Endothelial cell of umbilical vein (primary cell): Measurements from ENCODE around the gene ARHGEF28. TPM values are rescaled to one million over a fixed set of nuclear protein-coding genes. Genes with fewer than 3 reads are reported as not detected.

ENCODE experiments used
- BruUV-seq: library from RNA; stranded (reverse); fragments of 400-500 nt; replicated peaks from 2 replicates; lab custom pipeline; 2021; lab: Mats Ljungman, UMichigan
- CTCF ChIA-PET: fragments of 300-600, 350-600 bp; sonication (Branson Sonifier 250); formaldehyde crosslinking; loops from one replicate; lab custom pipeline; 2021; ENCODE audit warnings: antibody characterized with exemption, inconsistent platforms; lab: Charles Lee
- POLR2A ChIA-PET: fragments of 300-600, 350-600 bp; sonication (Branson Sonifier 250); formaldehyde crosslinking; loops from one replicate; lab custom pipeline; 2021; ENCODE audit warnings: antibody characterized with exemption, inconsistent platforms; lab: Charles Lee
- DNase-seq: peaks from one replicate; pipeline ENCODE4 v3.0.0-alpha.2; 2011; ENCODE audit warnings: low read depth, low spot score
- FAIRE-seq: peaks from 2 replicates; lab custom pipeline; 2011; peaks lifted over from hg19 to GRCh38; lab: Jason Lieb, UNC
- H2AFZ ChIP-seq: 2 replicates; pipeline ENCODE4 v1.6.0; 2012; ENCODE audit warnings: low read depth, low read length, control low read depth, inconsistent platforms
- H3K27ac ChIP-seq: 2 replicates; pipeline ENCODE4 v1.5.1; 2011; ENCODE audit warnings: low read depth, mild to moderate bottlenecking, control low read depth, low read length, moderate library complexity; ENCODE audit not compliant: insufficient read depth
- H3K27me3 ChIP-seq, 2 experiments: 2 replicates each; pipeline versions ENCODE4 v1.6.0 to v1.6.1; 2011; ENCODE audit warnings: low read length in 2 of 2, mixed read lengths in 1 of 2; ENCODE audit not compliant: control insufficient read depth in 2 of 2, insufficient read depth in 2 of 2
- H3K36me3 ChIP-seq, 2 experiments: 2 replicates in 1 of 2; 3 replicates in 1 of 2; pipeline ENCODE4 v1.5.1; 2011; ENCODE audit warnings: low read length in 2 of 2, mild to moderate bottlenecking in 1 of 2, moderate library complexity in 1 of 2; ENCODE audit not compliant: control insufficient read depth in 2 of 2, insufficient read depth in 2 of 2; ENCODE audit errors: extremely low read depth in 1 of 2
- H3K4me1 ChIP-seq: 3 replicates; pipeline ENCODE4 v1.5.1; 2011; ENCODE audit warnings: mild to moderate bottlenecking, low read length; ENCODE audit not compliant: control insufficient read depth, insufficient read depth; ENCODE audit errors: extremely low read depth
- H3K4me2 ChIP-seq: 2 replicates; pipeline ENCODE4 v1.6.1; 2011; ENCODE audit warnings: low read length, control low read depth, mixed read lengths; ENCODE audit not compliant: insufficient read depth
- H3K4me3 ChIP-seq, 3 experiments: fragments of 200-600 bp in 1 of 3; sonication (generic), shearing (Covaris generic) in 1 of 3; replicated peaks in 1 of 3; 2 replicates each; pipeline ENCODE4 v1.5.1; 2011 to 2016; ENCODE audit warnings: control low read depth in 3 of 3, low read length in 3 of 3, mild to moderate bottlenecking in 2 of 3, inconsistent platforms in 1 of 3, low read depth in 1 of 3, moderate library complexity in 1 of 3; ENCODE audit not compliant: insufficient read depth in 1 of 3
- H3K79me2 ChIP-seq: 2 replicates; pipeline ENCODE4 v1.6.0; 2012; ENCODE audit warnings: low read length, inconsistent platforms; ENCODE audit not compliant: control insufficient read depth, insufficient read depth
- H3K9ac ChIP-seq: replicated peaks from 2 replicates; pipeline ENCODE3; 2011; ENCODE audit warnings: low read length, control low read depth; ENCODE audit not compliant: insufficient read depth; ENCODE audit errors: extremely low read depth
- H3K9me1 ChIP-seq: replicated peaks from 3 replicates; pipeline ENCODE4 v1.6.0; 2011; ENCODE audit warnings: mild to moderate bottlenecking, low read length; ENCODE audit not compliant: control insufficient read depth, insufficient read depth; ENCODE audit errors: extremely low read depth
- H3K9me3 ChIP-seq: replicated peaks from 2 replicates; pipeline ENCODE4 v1.5.1; 2012; ENCODE audit warnings: low read length, inconsistent platforms; ENCODE audit not compliant: control insufficient read depth, insufficient read depth
- H4K20me1 ChIP-seq: replicated peaks from 2 replicates; pipeline ENCODE3; 2011; ENCODE audit warnings: mild to moderate bottlenecking, low read length; ENCODE audit not compliant: control insufficient read depth, insufficient read depth; ENCODE audit errors: extremely low read depth
- CTCF ChIP-seq, 2 donors: IDR thresholded peaks; 1 replicate in 1 of 2; 2 replicates in 1 of 2; pipeline ENCODE4 v1.5.1; 2011; ENCODE audit warnings: low read length in 2 of 2, mild to moderate bottlenecking in 2 of 2, moderate library complexity in 2 of 2, control low read depth in 1 of 2, inconsistent platforms in 1 of 2, low read depth in 1 of 2; ENCODE audit not compliant: insufficient read depth in 1 of 2; ENCODE audit errors: extremely low read depth in 1 of 2
- EZH2 ChIP-seq: IDR thresholded peaks from 2 replicates; pipeline ENCODE4 v1.6.1; 2012; ENCODE audit warnings: borderline replicate concordance, low read depth, mild to moderate bottlenecking, moderate library complexity, low read length, inconsistent platforms; ENCODE audit not compliant: severe bottlenecking
- FOS ChIP-seq: IDR thresholded peaks from 2 replicates; pipeline ENCODE4 v1.6.1; 2011; ENCODE audit warnings: mild to moderate bottlenecking, low read length, moderate library complexity, borderline replicate concordance; ENCODE audit not compliant: insufficient read depth
- GATA2 ChIP-seq: IDR thresholded peaks from 2 replicates; pipeline ENCODE4 v1.7.0; 2011; ENCODE audit warnings: low read depth, mild to moderate bottlenecking, moderate library complexity, mixed read lengths, low read length; ENCODE audit not compliant: insufficient read length, insufficient read depth
- JUN ChIP-seq: IDR thresholded peaks from 2 replicates; pipeline ENCODE4 v1.6.1; 2011; ENCODE audit warnings: borderline replicate concordance, low read depth; ENCODE audit not compliant: insufficient read length, insufficient read depth
- MYC ChIP-seq: IDR thresholded peaks from one replicate; pipeline ENCODE4 v1.6.1; 2011; ENCODE audit warnings: mild to moderate bottlenecking, low read depth, low read length
- POLR2A ChIP-seq: IDR thresholded peaks from 2 replicates; pipeline ENCODE4 v1.6.1; 2012; ENCODE audit warnings: low read depth, mild to moderate bottlenecking, control low read depth, low read length
- POLR2AphosphoS5 ChIP-seq: IDR thresholded peaks from 2 replicates; pipeline ENCODE4 v1.6.1; 2012; ENCODE audit warnings: low read depth, mild to moderate bottlenecking, control low read depth, low read length, moderate library complexity; ENCODE audit not compliant: insufficient read depth
- dilution Hi-C: fragments of 300-500 bp; cut with MboI; formaldehyde crosslinking; loops from one replicate; pipeline ENCODE4 v1.15.0; 2019; ENCODE audit warnings: low sequenced_read_pairs; ENCODE audit not compliant: extremely low pct_ligation_motif_present
- intact Hi-C: fragments of 100-400 bp; cut with micrococcal nuclease; formaldehyde crosslinking; loops from one replicate; pipeline ENCODE4 v1.10.0; 2022
- polyA plus RNA-seq, 4 experiments: library from polyadenylated mRNA; depleted of rRNA in 3 of 4; stranded (reverse) in 3 of 4; unstranded in 1 of 4; fragments of >200 nt; gene quantifications; 2 replicates each; pipeline versions ENCODE4 v1.2.1 to v1.2.3, GENCODE V29; 2011 to 2012; ENCODE audit warnings: missing spikeins in 1 of 4
- total RNA-seq: library from RNA; stranded (reverse); gene quantifications from 2 replicates; pipeline ENCODE4 v1.2.3, GENCODE V29; 2021
- TF ChIP-seq, protein P1 (sequence below): IDR thresholded peaks from 2 replicates; pipeline ENCODE4 v1.6.1; 2011; ENCODE audit not compliant: insufficient read depth, insufficient read length

The ARHGEF28 gene
- total and polyA plus RNA-seq, 2 donors (not counting 3 experiments of a cell fraction or from before 2014, with no cell fraction given), result 29.5 to 108 TPM

DNA sequence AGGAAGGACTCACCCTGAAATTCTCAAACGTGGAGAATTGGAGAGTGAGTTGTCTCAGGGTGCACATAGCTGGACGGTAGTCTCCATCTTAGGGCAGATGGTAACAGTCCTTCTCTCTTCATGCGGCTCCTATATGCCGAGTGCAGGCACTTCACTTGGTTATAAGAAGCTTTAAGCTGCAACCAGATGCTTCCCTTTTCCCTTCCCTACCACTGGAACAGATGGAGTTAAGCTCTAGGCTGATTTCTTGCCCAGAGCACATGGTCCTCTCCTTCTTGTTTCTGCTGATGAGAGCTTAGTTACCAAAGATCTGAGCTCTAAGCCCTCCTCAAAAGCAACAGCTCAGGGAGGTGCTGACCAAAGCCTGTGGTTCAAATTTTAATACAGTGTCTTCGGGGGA lies 355.7 kb downstream of the ARHGEF28 start:
- no peak overlapping the region for H3K4me2 ChIP-seq
- FAIRE-seq (no peak), DNase-seq (no peak)
- no peak overlapping the region for H3K27ac ChIP-seq
- H3K4me3 ChIP-seq, result no peak overlapping the region
- ChIA-PET POLR2A (no interaction called here), CTCF (interaction anchor here (0.6 to 1.4 kb wide), 4 partner anchors 18 to 50 kb away, joined by 3 to 4 read pairs (median 3); no protein-coding TSS in a partner anchor)
- no peaks in the 10 kb centered on the region for H3K36me3 ChIP-seq
- H3K9me3 ChIP-seq, result no peaks in the 10 kb centered on the region
- TF ChIP-seq EZH2 (no peak), POLR2AphosphoS5 (no peak), POLR2A (no peak), GATA2 (no peak), FOS (no peak), MYC (no peak), JUN (no peak), CTCF (IDR thresholded peaks at IDR 0.05; ENCODE audit: extremely low read depth in 1 of 2, insufficient read depth in 1 of 2, low read depth in 1 of 2, low read length in 2 of 2) (no peak)
- TF ChIP-seq, protein P1, sequence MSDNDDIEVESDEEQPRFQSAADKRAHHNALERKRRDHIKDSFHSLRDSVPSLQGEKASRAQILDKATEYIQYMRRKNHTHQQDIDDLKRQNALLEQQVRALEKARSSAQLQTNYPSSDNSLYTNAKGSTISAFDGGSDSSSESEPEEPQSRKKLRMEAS, result no peak
- dilution Hi-C loops (no loop called here), intact Hi-C loops (no loop called here)
- H3K9ac ChIP-seq, result no peak overlapping the region
- no peak overlapping the region for H2AFZ ChIP-seq
- H3K27me3 ChIP-seq, result peaks cover 21 to 26% of the 10 kb centered on the region in 2 experiments
- H4K20me1 ChIP-seq, result no peaks in the 10 kb centered on the region
- H3K9me1 ChIP-seq, result no peaks in the 10 kb centered on the region
- no peaks in the 10 kb centered on the region for H3K4me1 ChIP-seq
- H3K79me2 ChIP-seq, result no peaks in the 10 kb centered on the region
- BruUV-seq, result no TSS peak
